ENCODE measurements around the gene FBXW11. TPM values are rescaled to one million over a fixed set of nuclear protein-coding genes. Genes with fewer than 3 reads are reported as not detected.

Gene FBXW11
- total RNA-seq, 2 donors from 2014 or later = 76.3 to 81.7 TPM

GRCh38 chr5:171999877-172000276 lies 6.6 kb downstream of the FBXW11 start:
- no peaks in the 10 kb centered on the region for H3K36me3 ChIP-seq
- H3K27me3 ChIP-seq = no peaks in the 10 kb centered on the region
- DNase-seq (ENCODE audit: low spot score) = no peak
- no peak overlapping the region for H3K4me3 ChIP-seq
- no peaks in the 10 kb centered on the region for H3K9me3 ChIP-seq
- TF ChIP-seq CTCF (IDR thresholded peaks at IDR 0.05) = no peak
- no peak overlapping the region for H3K27ac ChIP-seq
- H3K4me1 ChIP-seq = peaks cover 0 to 55% of the 10 kb centered on the region in 2 donors

GRCh38 chr5:171999100-171999499 lies 7.3 kb downstream of the FBXW11 start:
- no peaks in the 10 kb centered on the region for H3K9me3 ChIP-seq
- no peaks in the 10 kb centered on the region for H3K27me3 ChIP-seq
- no peak for TF ChIP-seq CTCF (IDR thresholded peaks at IDR 0.05)
- no peak overlapping the region for H3K27ac ChIP-seq
- DNase-seq (ENCODE audit: low spot score) = no peak
- peaks cover 0 to 48% of the 10 kb centered on the region in 2 donors for H3K4me1 ChIP-seq
- no peak overlapping the region for H3K4me3 ChIP-seq
- no peaks in the 10 kb centered on the region for H3K36me3 ChIP-seq

GRCh38 chr5:171997011-171997410 lies 9.4 kb downstream of the FBXW11 start:
- Histone ChIP-seq H3K36me3 (peaks cover 5% of the 10 kb centered on the region), H3K27ac (no peak overlapping the region), H3K9me3 (no peaks in the 10 kb centered on the region), H3K4me1 (peaks cover 0 to 28% of the 10 kb centered on the region in 2 donors), H3K4me3 (no peak overlapping the region), H3K27me3 (no peaks in the 10 kb centered on the region)
- no peak for TF ChIP-seq CTCF (IDR thresholded peaks at IDR 0.05)
- DNase-seq (ENCODE audit: low spot score) = no peak

- H3K4me3 ChIP-seq = no peak overlapping the region
- H3K27me3 ChIP-seq = no peaks in the 10 kb centered on the region
These were observed 13.6 kb downstream of the FBXW11 start for GRCh38 chr5:171992813-171993212.

GRCh38 chr5:171992305-171992704 lies 14.1 kb downstream of the FBXW11 start:
- Histone ChIP-seq H3K4me3 (no peak overlapping the region), H3K9me3 (no peaks in the 10 kb centered on the region), H3K27ac (no peak overlapping the region), H3K4me1 (peaks cover 0 to 18% of the 10 kb centered on the region in 2 donors), H3K27me3 (no peaks in the 10 kb centered on the region), H3K36me3 (peaks cover 5% of the 10 kb centered on the region)
- DNase-seq (ENCODE audit: low spot score) = no peak
- TF ChIP-seq CTCF (IDR thresholded peaks at IDR 0.05) = no peak

More at GRCh38 chr5:171992813-171993212, 13.6 kb downstream of the FBXW11 start:
- H3K4me1 ChIP-seq = peaks cover 0 to 18% of the 10 kb centered on the region in 2 donors
- no peaks in the 10 kb centered on the region for H3K9me3 ChIP-seq
- peaks cover 5% of the 10 kb centered on the region for H3K36me3 ChIP-seq
- H3K27ac ChIP-seq = no peak overlapping the region
- DNase-seq (ENCODE audit: low spot score) = no peak
- TF ChIP-seq CTCF (IDR thresholded peaks at IDR 0.05) = no peak

- Histone ChIP-seq H3K9me3 (no peaks in the 10 kb centered on the region), H3K36me3 (peaks cover 5% of the 10 kb centered on the region), H3K4me3 (no peak overlapping the region), H3K4me1 (peaks cover 0 to 4% of the 10 kb centered on the region in 2 donors), H3K27me3 (no peaks in the 10 kb centered on the region), H3K27ac (no peak overlapping the region)
- DNase-seq (ENCODE audit: low spot score) = no peak
- no peak for TF ChIP-seq CTCF (IDR thresholded peaks at IDR 0.05)
These were observed 15.8 kb downstream of the FBXW11 start for GRCh38 chr5:171990713-171991015.

Data from right atrium auricular region (tissue), 2 donors.